ENCODE measurements around the gene SFTPA1.
"Not testable (repeated sequence)": the region's sequence is repeated elsewhere in the genome, so short reads cannot be mapped to it uniquely, and the experiment has no call there.

SFTPA1 gene

DNA sequence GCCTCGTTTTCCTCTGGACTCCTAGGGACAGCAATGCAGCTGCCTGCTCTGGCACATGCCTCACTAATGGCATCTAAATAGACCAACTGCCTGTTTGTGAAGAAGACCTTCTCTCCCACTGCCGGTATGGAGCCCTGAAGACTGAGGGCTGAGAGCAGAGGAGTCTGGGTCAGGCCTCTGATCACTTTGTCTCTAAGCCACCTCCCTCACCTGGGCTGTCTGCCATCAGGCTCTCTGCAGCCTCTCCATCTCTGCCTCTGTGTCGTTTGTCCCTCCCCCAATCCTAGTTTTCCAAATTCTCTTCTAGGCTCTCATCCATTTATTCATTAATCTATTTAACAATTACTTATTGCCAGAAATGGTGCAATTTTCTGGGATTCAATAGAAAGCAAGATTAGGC lies 15.2 kb upstream of the SFTPA1 start:
- Mint-ChIP-seq H3K4me3 (no peak overlapping the region), H3K36me3 (ENCODE audit: low read depth) (no peaks in the 10 kb centered on the region), H3K27ac (no peak overlapping the region), H3K27me3 (peaks cover 29% of the 10 kb centered on the region), H3K9me3 (peaks cover 22% of the 10 kb centered on the region), H3K4me1 (ENCODE audit: low read depth) (no peaks in the 10 kb centered on the region)
- no peak for DNase-seq

- not testable (repeated sequence) for H3K36me3 Mint-ChIP-seq (ENCODE audit: low read depth); H3K4me3 Mint-ChIP-seq; H3K4me1 Mint-ChIP-seq (ENCODE audit: low read depth); DNase-seq; H3K27ac Mint-ChIP-seq
- H3K9me3 Mint-ChIP-seq: peaks cover 22% of the 10 kb centered on the region
- H3K27me3 Mint-ChIP-seq: peaks cover 20% of the 10 kb centered on the region
Observed at GRCh38 chr10:79599644-79600043, 11.1 kb upstream of the SFTPA1 start.

DNA sequence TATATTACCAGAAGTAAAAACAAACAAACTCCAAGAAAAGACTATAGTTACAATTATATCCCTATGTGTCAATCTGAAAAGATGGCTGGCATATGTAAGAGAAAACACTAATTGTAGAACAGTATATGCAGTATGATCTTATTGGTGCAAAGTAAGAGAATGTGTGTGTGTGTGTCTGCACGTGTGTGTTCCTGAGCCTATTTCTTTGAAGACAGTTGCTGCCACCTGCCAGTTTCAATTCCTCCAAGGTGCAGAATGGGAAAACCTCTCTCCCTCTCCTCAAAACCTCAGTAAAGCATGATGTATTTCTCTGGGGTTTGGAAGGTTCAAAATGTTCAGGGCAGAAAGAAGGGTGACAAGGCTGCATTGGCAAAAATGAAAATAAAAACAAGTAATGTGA lies 8.8 kb upstream of the SFTPA1 start:
- H3K36me3 Mint-ChIP-seq (ENCODE audit: low read depth): no peaks in the 10 kb centered on the region
- peaks cover 12% of the 10 kb centered on the region for H3K27me3 Mint-ChIP-seq
- no peak overlapping the region for H3K4me3 Mint-ChIP-seq
- H3K4me1 Mint-ChIP-seq (ENCODE audit: low read depth): no peaks in the 10 kb centered on the region
- H3K27ac Mint-ChIP-seq: no peak overlapping the region
- H3K9me3 Mint-ChIP-seq: peaks cover 19% of the 10 kb centered on the region
- DNase-seq: no peak

GRCh38 chr10:79602953-79603352 lies 7.8 kb upstream of the SFTPA1 start:
- no peak for DNase-seq
- Mint-ChIP-seq H3K4me3 (no peak overlapping the region), H3K27me3 (peaks cover 10% of the 10 kb centered on the region), H3K4me1 (ENCODE audit: low read depth) (no peaks in the 10 kb centered on the region), H3K9me3 (peaks cover 10% of the 10 kb centered on the region), H3K27ac (no peak overlapping the region), H3K36me3 (ENCODE audit: low read depth) (no peaks in the 10 kb centered on the region)

DNA sequence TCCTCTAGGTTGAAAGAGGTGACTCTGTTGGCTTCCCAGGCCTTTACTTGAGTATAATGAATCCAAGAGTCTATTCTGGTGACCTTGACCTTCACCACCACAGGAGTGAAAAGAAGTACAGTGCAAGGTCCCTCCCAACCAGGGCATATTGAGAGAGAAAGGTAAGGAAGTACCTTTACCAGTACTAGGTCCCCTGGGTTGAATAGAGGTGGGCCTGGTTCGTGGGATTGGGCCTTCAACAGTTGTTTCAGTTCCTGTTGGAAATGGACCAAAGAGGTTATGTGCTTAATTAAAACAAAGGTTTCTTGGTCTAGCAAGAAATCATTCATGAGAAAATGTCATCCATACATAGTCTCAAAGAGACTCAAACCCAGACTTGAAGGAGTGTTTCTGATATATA lies 6.4 kb upstream of the SFTPA1 start:
- Mint-ChIP-seq H3K4me1 (ENCODE audit: low read depth) (no peaks in the 10 kb centered on the region), H3K4me3 (no peak overlapping the region), H3K27ac (no peak overlapping the region), H3K9me3 (no peaks in the 10 kb centered on the region), H3K36me3 (ENCODE audit: low read depth) (no peaks in the 10 kb centered on the region), H3K27me3 (peaks cover 1% of the 10 kb centered on the region)
- DNase-seq: no peak

DNA sequence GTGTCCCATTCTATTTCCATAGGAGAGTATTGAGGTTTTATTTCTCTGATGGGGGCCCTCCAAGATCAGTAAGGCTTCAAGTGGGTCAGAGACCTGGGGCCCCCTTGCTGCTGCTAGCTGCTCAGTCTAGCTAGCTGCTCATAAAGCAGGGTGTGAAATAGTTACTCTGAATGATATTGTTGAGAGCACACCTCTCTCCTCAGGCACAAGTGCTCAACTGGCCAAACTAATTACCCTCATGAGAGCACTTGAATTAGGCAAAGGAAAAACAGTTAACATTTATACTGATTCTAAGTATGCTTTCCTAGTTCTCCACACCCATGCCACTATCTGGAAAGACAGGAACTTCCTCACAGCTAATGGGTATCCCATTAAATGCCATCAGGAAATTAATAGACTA lies 5.4 kb upstream of the SFTPA1 start:
- no peaks in the 10 kb centered on the region for H3K36me3 Mint-ChIP-seq (ENCODE audit: low read depth)

GRCh38 chr10:79608505-79609375 lies 2.0 kb upstream of the SFTPA1 start:
- peak; percentile 49 for DNase-seq
- Mint-ChIP-seq H3K27ac (no peak overlapping the region), H3K27me3 (no peaks in the 10 kb centered on the region), H3K4me3 (no peak overlapping the region), H3K9me3 (no peaks in the 10 kb centered on the region), H3K4me1 (ENCODE audit: low read depth) (no peaks in the 10 kb centered on the region), H3K36me3 (ENCODE audit: low read depth) (no peaks in the 10 kb centered on the region)

More for the DNA sequence above, 5.4 kb upstream of the SFTPA1 start:
- Mint-ChIP-seq H3K27me3 (no peaks in the 10 kb centered on the region), H3K4me1 (ENCODE audit: low read depth) (no peaks in the 10 kb centered on the region), H3K4me3 (no peak overlapping the region), H3K27ac (no peak overlapping the region), H3K9me3 (no peaks in the 10 kb centered on the region)
- no peak for DNase-seq

GRCh38 chr10:79611193-79611976 lies 646 bp downstream of the SFTPA1 start:
- DNase-seq; H3K4me1 Mint-ChIP-seq (ENCODE audit: low read depth); H3K4me3 Mint-ChIP-seq; H3K36me3 Mint-ChIP-seq (ENCODE audit: low read depth); H3K27me3 Mint-ChIP-seq; H3K27ac Mint-ChIP-seq; H3K9me3 Mint-ChIP-seq: not testable (repeated sequence)

GRCh38 chr10:79615577-79615976 lies 4.8 kb downstream of the SFTPA1 start:
- Mint-ChIP-seq H3K36me3 (ENCODE audit: low read depth) (no peaks in the 10 kb centered on the region), H3K27me3 (peaks cover 10% of the 10 kb centered on the region), H3K27ac (no peak overlapping the region), H3K4me3 (no peak overlapping the region), H3K9me3 (no peaks in the 10 kb centered on the region), H3K4me1 (ENCODE audit: low read depth) (no peaks in the 10 kb centered on the region)
- DNase-seq: no peak

- Mint-ChIP-seq H3K4me3 (no peak overlapping the region), H3K27ac (no peak overlapping the region), H3K27me3 (peaks cover 10% of the 10 kb centered on the region), H3K9me3 (no peaks in the 10 kb centered on the region), H3K36me3 (ENCODE audit: low read depth) (no peaks in the 10 kb centered on the region), H3K4me1 (ENCODE audit: low read depth) (no peaks in the 10 kb centered on the region)
- DNase-seq: no peak
Observed at GRCh38 chr10:79616164-79616563, 5.4 kb downstream of the SFTPA1 start.

- not testable (repeated sequence) for H3K9me3 Mint-ChIP-seq; DNase-seq; H3K4me1 Mint-ChIP-seq (ENCODE audit: low read depth); H3K4me3 Mint-ChIP-seq; H3K36me3 Mint-ChIP-seq (ENCODE audit: low read depth); H3K27ac Mint-ChIP-seq
- H3K27me3 Mint-ChIP-seq: peaks cover 45% of the 10 kb centered on the region
Observed at GRCh38 chr10:79623663-79624062, 12.9 kb downstream of the SFTPA1 start.

DNA sequence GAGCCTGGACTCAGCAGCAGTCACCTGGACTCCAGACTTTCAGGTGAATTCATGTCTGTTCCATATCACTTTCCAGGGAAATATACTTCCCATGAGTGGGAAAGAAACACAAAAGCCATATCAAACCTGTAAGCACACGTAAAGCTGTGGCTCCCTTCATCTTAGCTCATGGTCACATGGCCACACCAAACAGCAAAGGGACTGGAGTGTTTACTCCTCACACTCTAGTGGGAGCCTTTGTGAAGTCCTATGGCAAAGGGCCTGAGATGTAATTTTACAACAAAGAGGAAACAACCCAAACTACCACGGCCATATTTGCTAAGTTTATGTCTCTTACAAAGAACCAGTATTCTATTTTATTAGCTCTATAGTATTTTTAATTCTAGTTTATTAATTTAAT lies 16.3 kb downstream of the SFTPA1 start:
- DNase-seq: no peak
- Mint-ChIP-seq H3K27me3 (peaks cover 45% of the 10 kb centered on the region), H3K9me3 (peaks cover 9% of the 10 kb centered on the region), H3K27ac (no peak overlapping the region), H3K4me1 (ENCODE audit: low read depth) (no peaks in the 10 kb centered on the region), H3K4me3 (no peak overlapping the region), H3K36me3 (ENCODE audit: low read depth) (no peaks in the 10 kb centered on the region)

GRCh38 chr10:79628083-79628482 lies 17.3 kb downstream of the SFTPA1 start:
- peaks cover 36% of the 10 kb centered on the region for H3K27me3 Mint-ChIP-seq
- H3K4me3 Mint-ChIP-seq: no peak overlapping the region
- no peaks in the 10 kb centered on the region for H3K36me3 Mint-ChIP-seq (ENCODE audit: low read depth)
- H3K27ac Mint-ChIP-seq: no peak overlapping the region
- DNase-seq: no peak
- H3K4me1 Mint-ChIP-seq (ENCODE audit: low read depth): no peaks in the 10 kb centered on the region
- peaks cover 9% of the 10 kb centered on the region for H3K9me3 Mint-ChIP-seq

- Mint-ChIP-seq H3K4me1 (ENCODE audit: low read depth) (no peaks in the 10 kb centered on the region), H3K36me3 (ENCODE audit: low read depth) (no peaks in the 10 kb centered on the region), H3K4me3 (no peak overlapping the region), H3K27ac (no peak overlapping the region), H3K27me3 (peaks cover 27% of the 10 kb centered on the region), H3K9me3 (peaks cover 7% of the 10 kb centered on the region)
- DNase-seq: no peak
Observed at GRCh38 chr10:79628988-79629954, 18.5 kb downstream of the SFTPA1 start.

Data from activated T-cell treated with anti-CD3 and anti-CD28 coated beads, Interleukin-2, amount 50 U/mL, for 24 hours (primary cell).